GM12892 (cell line): Measurements from ENCODE around the gene OTOGL.
"Not testable (repeated sequence)": the region's sequence is repeated elsewhere in the genome, so short reads cannot be mapped to it uniquely, and the experiment has no call there.

Experiments
- DNase-seq: peaks from one replicate; pipeline ENCODE4 v3.0.0; 2011; ENCODE audit not compliant: insufficient read length
- FAIRE-seq: peaks from 2 replicates; lab custom pipeline; 2011; peaks lifted over from hg19 to GRCh38; lab: Jason Lieb, UNC
- POLR2A ChIP-seq: IDR thresholded peaks from 2 replicates; pipeline ENCODE4 v1.6.1; 2011; ENCODE audit warnings: low read depth, low read length, control low read depth
- POLR2AphosphoS5 ChIP-seq: IDR thresholded peaks from 2 replicates; pipeline ENCODE4 v1.6.1; 2011; ENCODE audit warnings: low read depth, low read length, control low read depth
- TAF1 ChIP-seq: IDR thresholded peaks from 2 replicates; pipeline ENCODE4 v1.6.1; 2011; ENCODE audit warnings: low read depth, mild to moderate bottlenecking, control low read depth, low read length, borderline replicate concordance

OTOGL gene

GRCh38 chr12:80234667-80235066, 135.3 kb downstream of the OTOGL start:
- TF ChIP-seq TAF1 (no peak), POLR2AphosphoS5 (no peak), POLR2A (no peak)
- DNase-seq (no peak), FAIRE-seq (no peak)

GRCh38 chr12:80235944-80236343, 136.6 kb downstream of the OTOGL start:
- no peak for FAIRE-seq
- no peak for DNase-seq

GRCh38 chr12:80239867-80240266, 140.5 kb downstream of the OTOGL start:
- DNase-seq (no peak), FAIRE-seq (peak; percentile 36)
- TF ChIP-seq POLR2A (no peak), POLR2AphosphoS5 (no peak), TAF1 (no peak)

More at GRCh38 chr12:80235944-80236343, 136.6 kb downstream of the OTOGL start:
- TF ChIP-seq POLR2A (no peak), TAF1 (no peak), POLR2AphosphoS5 (no peak)

- FAIRE-seq (no peak), DNase-seq (no peak)
- TF ChIP-seq TAF1: no peak
- no peak for TF ChIP-seq POLR2A
- TF ChIP-seq POLR2AphosphoS5: no peak
These were observed 142.4 kb downstream of the OTOGL start for GRCh38 chr12:80241576-80242273.

- FAIRE-seq (no peak), DNase-seq (no peak)
- no peak for TF ChIP-seq TAF1
- no peak for TF ChIP-seq POLR2AphosphoS5
- no peak for TF ChIP-seq POLR2A
These were observed 143.0 kb downstream of the OTOGL start for GRCh38 chr12:80242321-80242720.

- DNase-seq, FAIRE-seq: not testable (repeated sequence)
These were observed 150.2 kb downstream of the OTOGL start for GRCh38 chr12:80249581-80249980.

GRCh38 chr12:80257920-80258319, 158.6 kb downstream of the OTOGL start:
- FAIRE-seq (no peak), DNase-seq (no peak)
- no peak for TF ChIP-seq TAF1
- TF ChIP-seq POLR2A: no peak
- TF ChIP-seq POLR2AphosphoS5: no peak

GRCh38 chr12:80260269-80260668, 160.9 kb downstream of the OTOGL start:
- no peak for FAIRE-seq
- no peak for DNase-seq
- no peak for TF ChIP-seq TAF1
- no peak for TF ChIP-seq POLR2A
- no peak for TF ChIP-seq POLR2AphosphoS5

- DNase-seq (no peak), FAIRE-seq (no peak)
- TF ChIP-seq POLR2AphosphoS5 (no peak), TAF1 (no peak), POLR2A (no peak)
These were observed 162.1 kb downstream of the OTOGL start for GRCh38 chr12:80261403-80261802.

GRCh38 chr12:80262346-80262745, 163.0 kb downstream of the OTOGL start:
- no peak for DNase-seq
- TF ChIP-seq POLR2A: no peak
- TF ChIP-seq TAF1: no peak
- TF ChIP-seq POLR2AphosphoS5: no peak
- no peak for FAIRE-seq

- FAIRE-seq (no peak), DNase-seq (no peak)
- TF ChIP-seq POLR2A: no peak
- TF ChIP-seq TAF1: no peak
These were observed 163.4 kb downstream of the OTOGL start for GRCh38 chr12:80262771-80263170.

GRCh38 chr12:80264386-80264785, 165.0 kb downstream of the OTOGL start:
- no peak for DNase-seq
- no peak for FAIRE-seq
- no peak for TF ChIP-seq POLR2AphosphoS5
- TF ChIP-seq POLR2A: no peak
- TF ChIP-seq TAF1: no peak

- DNase-seq: no peak
- TF ChIP-seq TAF1 (no peak), POLR2AphosphoS5 (no peak), POLR2A (no peak)
- no peak for FAIRE-seq
These were observed 165.6 kb downstream of the OTOGL start for GRCh38 chr12:80264891-80265290.
